ENCODE measurements around the gene PTPRK.

The PTPRK gene

GRCh38 chr6:128188678-128189077, 331.7 kb downstream of the PTPRK start:
- no peaks in the 10 kb centered on the region for H3K4me1 ChIP-seq (ENCODE audit: control insufficient read depth, insufficient read depth, low read length)
- WGBS, 2 experiments = 98 to 100% methylated on average over 2 of the region's 2 CpGs
- H3K4me3 ChIP-seq (ENCODE audit: insufficient read depth, low read depth, low read length) = no peak overlapping the region
- no peak overlapping the region for H3K27ac ChIP-seq (ENCODE audit: insufficient read depth, low read depth, low read length, poor library complexity, severe bottlenecking)
- no peaks in the 10 kb centered on the region for H3K27me3 ChIP-seq (ENCODE audit: control insufficient read depth, insufficient read depth, low read length, poor library complexity, severe bottlenecking)
- no peaks in the 10 kb centered on the region for H3K36me3 ChIP-seq (ENCODE audit: control insufficient read depth, insufficient read depth, low read length)
- H3K9me3 ChIP-seq (ENCODE audit: control insufficient read depth, low read length) = no peaks in the 10 kb centered on the region

- no peaks in the 10 kb centered on the region for H3K4me1 ChIP-seq (ENCODE audit: control insufficient read depth, insufficient read depth, low read length)
- no peak overlapping the region for H3K27ac ChIP-seq (ENCODE audit: insufficient read depth, low read depth, low read length, poor library complexity, severe bottlenecking)
- no peaks in the 10 kb centered on the region for H3K9me3 ChIP-seq (ENCODE audit: control insufficient read depth, low read length)
- H3K36me3 ChIP-seq (ENCODE audit: control insufficient read depth, insufficient read depth, low read length) = no peaks in the 10 kb centered on the region
- WGBS, 2 experiments = 100% methylated on average over 1 to 2 of the region's 3 CpGs
- no peaks in the 10 kb centered on the region for H3K27me3 ChIP-seq (ENCODE audit: control insufficient read depth, insufficient read depth, low read length, poor library complexity, severe bottlenecking)
- no peak overlapping the region for H3K4me3 ChIP-seq (ENCODE audit: insufficient read depth, low read depth, low read length)
Observed at GRCh38 chr6:128186729-128187128, 333.7 kb downstream of the PTPRK start.

DNA sequence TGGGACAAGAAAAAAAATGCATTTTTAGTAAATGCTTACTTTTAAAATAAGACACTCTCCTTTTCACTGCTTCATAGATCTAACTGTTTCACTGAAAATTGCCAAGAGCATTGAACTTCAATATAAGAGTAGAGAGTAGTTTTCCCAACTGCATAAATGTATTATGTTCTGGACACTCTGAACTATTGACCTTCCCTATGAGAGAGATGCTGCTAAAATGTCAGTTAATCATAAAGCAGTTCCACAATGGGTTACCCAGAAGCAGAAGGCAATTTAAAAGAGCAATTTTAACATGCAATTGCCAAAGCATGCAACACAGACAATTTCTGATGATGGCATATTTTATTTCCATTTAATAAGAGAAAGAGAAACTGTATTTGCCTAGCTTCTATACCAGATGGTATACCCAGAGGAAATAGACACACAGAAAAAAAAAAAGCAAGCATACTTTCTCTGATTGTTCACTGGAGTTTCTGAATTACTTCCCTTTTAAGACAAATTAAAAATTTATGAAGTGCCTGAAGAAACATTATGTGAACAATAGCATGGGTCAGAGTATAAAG, 340.4 kb downstream of the PTPRK start:
- no peak overlapping the region for H3K27ac ChIP-seq (ENCODE audit: insufficient read depth, low read depth, low read length, poor library complexity, severe bottlenecking)
- no peak overlapping the region for H3K4me3 ChIP-seq (ENCODE audit: insufficient read depth, low read depth, low read length)
- no peaks in the 10 kb centered on the region for H3K36me3 ChIP-seq (ENCODE audit: control insufficient read depth, insufficient read depth, low read length)
- no peaks in the 10 kb centered on the region for H3K9me3 ChIP-seq (ENCODE audit: control insufficient read depth, low read length)
- H3K27me3 ChIP-seq (ENCODE audit: control insufficient read depth, insufficient read depth, low read length, poor library complexity, severe bottlenecking) = no peaks in the 10 kb centered on the region
- no peaks in the 10 kb centered on the region for H3K4me1 ChIP-seq (ENCODE audit: control insufficient read depth, insufficient read depth, low read length)

DNA sequence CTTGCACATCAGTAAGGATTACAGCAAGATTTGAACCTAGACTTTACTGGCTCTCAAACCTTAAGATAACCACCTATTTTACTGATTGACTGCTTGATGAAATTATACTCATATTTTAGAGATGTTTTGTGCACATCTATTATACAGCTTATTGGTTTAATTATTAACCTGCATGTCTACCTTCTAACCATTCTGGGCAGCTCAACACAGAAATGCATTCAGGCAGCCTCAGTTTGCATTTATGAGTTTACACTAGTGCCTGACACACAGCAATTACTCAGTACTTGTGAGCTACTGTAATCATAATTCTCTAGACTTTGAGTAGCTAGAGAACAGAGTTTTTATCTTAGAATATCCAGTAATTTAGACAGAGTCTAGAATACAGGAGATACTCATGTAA, 345.7 kb downstream of the PTPRK start:
- Histone ChIP-seq H3K4me3 (ENCODE audit: insufficient read depth, low read depth, low read length) (no peak overlapping the region), H3K9me3 (ENCODE audit: control insufficient read depth, low read length) (no peaks in the 10 kb centered on the region), H3K27ac (ENCODE audit: insufficient read depth, low read depth, low read length, poor library complexity, severe bottlenecking) (no peak overlapping the region), H3K36me3 (ENCODE audit: control insufficient read depth, insufficient read depth, low read length) (no peaks in the 10 kb centered on the region), H3K4me1 (ENCODE audit: control insufficient read depth, insufficient read depth, low read length) (no peaks in the 10 kb centered on the region), H3K27me3 (ENCODE audit: control insufficient read depth, insufficient read depth, low read length, poor library complexity, severe bottlenecking) (no peaks in the 10 kb centered on the region)

DNA sequence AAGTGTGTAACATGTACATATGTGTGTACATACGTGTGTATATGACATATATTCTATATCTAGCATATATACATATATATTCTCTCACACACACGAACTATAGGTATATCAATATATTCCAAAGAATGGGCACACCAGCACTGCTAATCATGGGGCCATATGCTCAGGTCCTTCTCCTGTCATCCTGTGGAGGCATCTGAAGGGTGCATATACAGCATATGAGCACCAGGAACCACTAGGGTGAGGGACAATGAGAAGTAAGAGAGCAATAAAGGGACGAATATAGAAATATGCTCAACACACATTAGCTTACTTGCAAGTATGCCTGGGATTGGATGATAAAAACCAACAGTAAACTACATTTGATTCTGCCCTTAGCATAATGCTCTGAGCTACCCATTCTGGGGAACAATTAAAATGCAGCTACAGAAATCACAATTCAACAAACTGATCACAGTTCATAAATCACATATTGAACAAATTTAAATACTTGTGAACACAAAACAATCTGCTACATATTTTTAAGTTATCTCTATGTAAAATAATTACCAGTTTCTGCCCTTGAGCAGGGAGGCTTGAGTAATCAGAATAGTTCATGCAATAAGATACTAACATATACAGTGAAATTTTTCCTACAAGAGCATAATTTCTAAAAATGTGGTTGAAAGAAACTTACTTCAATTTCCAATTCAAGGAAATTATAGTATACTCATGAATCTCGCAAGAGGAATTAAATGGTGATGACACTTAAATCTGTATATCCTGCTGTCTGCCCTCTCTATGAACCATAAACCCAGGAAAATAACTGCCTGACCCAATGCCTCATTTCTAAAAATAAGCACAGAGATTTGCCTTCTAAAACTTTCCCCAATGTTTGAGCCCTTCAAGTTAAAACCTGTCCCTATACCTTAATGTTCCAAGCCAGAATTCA, 347.4 kb downstream of the PTPRK start:
- Histone ChIP-seq H3K36me3 (ENCODE audit: control insufficient read depth, insufficient read depth, low read length) (no peaks in the 10 kb centered on the region), H3K9me3 (ENCODE audit: control insufficient read depth, low read length) (no peaks in the 10 kb centered on the region), H3K27ac (ENCODE audit: insufficient read depth, low read depth, low read length, poor library complexity, severe bottlenecking) (no peak overlapping the region), H3K4me3 (ENCODE audit: insufficient read depth, low read depth, low read length) (no peak overlapping the region), H3K4me1 (ENCODE audit: control insufficient read depth, insufficient read depth, low read length) (no peaks in the 10 kb centered on the region), H3K27me3 (ENCODE audit: control insufficient read depth, insufficient read depth, low read length, poor library complexity, severe bottlenecking) (no peaks in the 10 kb centered on the region)
- WGBS, 2 experiments = 79 to 95% methylated on average over 2 to 3 of the region's 4 CpGs

- no peaks in the 10 kb centered on the region for H3K27me3 ChIP-seq (ENCODE audit: control insufficient read depth, insufficient read depth, low read length, poor library complexity, severe bottlenecking)
- no peak overlapping the region for H3K4me3 ChIP-seq (ENCODE audit: insufficient read depth, low read depth, low read length)
- H3K4me1 ChIP-seq (ENCODE audit: control insufficient read depth, insufficient read depth, low read length) = no peaks in the 10 kb centered on the region
- no peak overlapping the region for H3K27ac ChIP-seq (ENCODE audit: insufficient read depth, low read depth, low read length, poor library complexity, severe bottlenecking)
- no peaks in the 10 kb centered on the region for H3K36me3 ChIP-seq (ENCODE audit: control insufficient read depth, insufficient read depth, low read length)
- H3K9me3 ChIP-seq (ENCODE audit: control insufficient read depth, low read length) = no peaks in the 10 kb centered on the region
Observed at GRCh38 chr6:128172081-128172480, 348.3 kb downstream of the PTPRK start.

DNA sequence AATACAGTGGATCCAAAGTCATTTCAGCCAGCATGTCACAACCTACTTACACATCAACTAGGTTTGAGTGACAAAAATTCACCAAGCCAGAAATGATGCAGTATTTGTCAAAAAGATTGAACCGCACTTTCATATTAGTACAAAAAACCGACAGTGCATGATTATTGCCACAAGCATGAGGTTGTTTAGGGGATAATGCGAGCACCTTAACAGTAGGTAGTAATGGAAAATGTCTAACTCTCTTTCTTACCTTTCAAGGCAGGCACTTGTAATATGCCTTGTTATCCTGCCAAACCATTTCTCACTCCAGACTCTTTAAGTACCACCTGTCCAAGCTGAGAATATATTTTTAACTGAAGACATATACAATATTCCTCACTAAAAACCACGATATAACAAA, 349.2 kb downstream of the PTPRK start:
- Histone ChIP-seq H3K9me3 (ENCODE audit: control insufficient read depth, low read length) (no peaks in the 10 kb centered on the region), H3K4me3 (ENCODE audit: insufficient read depth, low read depth, low read length) (no peak overlapping the region), H3K36me3 (ENCODE audit: control insufficient read depth, insufficient read depth, low read length) (no peaks in the 10 kb centered on the region), H3K27me3 (ENCODE audit: control insufficient read depth, insufficient read depth, low read length, poor library complexity, severe bottlenecking) (no peaks in the 10 kb centered on the region), H3K4me1 (ENCODE audit: control insufficient read depth, insufficient read depth, low read length) (no peaks in the 10 kb centered on the region), H3K27ac (ENCODE audit: insufficient read depth, low read depth, low read length, poor library complexity, severe bottlenecking) (no peak overlapping the region)
- WGBS, 2 experiments = 98 to 100% methylated on average over 3 to 4 of the region's 4 CpGs

GRCh38 chr6:128168244-128168643, 352.2 kb downstream of the PTPRK start:
- Histone ChIP-seq H3K27me3 (ENCODE audit: control insufficient read depth, insufficient read depth, low read length, poor library complexity, severe bottlenecking) (no peaks in the 10 kb centered on the region), H3K36me3 (ENCODE audit: control insufficient read depth, insufficient read depth, low read length) (no peaks in the 10 kb centered on the region), H3K27ac (ENCODE audit: insufficient read depth, low read depth, low read length, poor library complexity, severe bottlenecking) (no peak overlapping the region), H3K4me1 (ENCODE audit: control insufficient read depth, insufficient read depth, low read length) (no peaks in the 10 kb centered on the region), H3K9me3 (ENCODE audit: control insufficient read depth, low read length) (no peaks in the 10 kb centered on the region), H3K4me3 (ENCODE audit: insufficient read depth, low read depth, low read length) (no peak overlapping the region)
- WGBS, 2 experiments = 95 to 96% methylated on average over 4 of the region's 4 CpGs

- Histone ChIP-seq H3K4me3 (ENCODE audit: insufficient read depth, low read depth, low read length) (no peak overlapping the region), H3K9me3 (ENCODE audit: control insufficient read depth, low read length) (no peaks in the 10 kb centered on the region), H3K4me1 (ENCODE audit: control insufficient read depth, insufficient read depth, low read length) (no peaks in the 10 kb centered on the region), H3K36me3 (ENCODE audit: control insufficient read depth, insufficient read depth, low read length) (no peaks in the 10 kb centered on the region), H3K27ac (ENCODE audit: insufficient read depth, low read depth, low read length, poor library complexity, severe bottlenecking) (no peak overlapping the region), H3K27me3 (ENCODE audit: control insufficient read depth, insufficient read depth, low read length, poor library complexity, severe bottlenecking) (no peaks in the 10 kb centered on the region)
Observed at GRCh38 chr6:128167552-128167951, 352.8 kb downstream of the PTPRK start.

- H3K4me3 ChIP-seq (ENCODE audit: insufficient read depth, low read depth, low read length) = no peak overlapping the region
- H3K27ac ChIP-seq (ENCODE audit: insufficient read depth, low read depth, low read length, poor library complexity, severe bottlenecking) = no peak overlapping the region
- H3K4me1 ChIP-seq (ENCODE audit: control insufficient read depth, insufficient read depth, low read length) = no peaks in the 10 kb centered on the region
- H3K27me3 ChIP-seq (ENCODE audit: control insufficient read depth, insufficient read depth, low read length, poor library complexity, severe bottlenecking) = no peaks in the 10 kb centered on the region
- no peaks in the 10 kb centered on the region for H3K9me3 ChIP-seq (ENCODE audit: control insufficient read depth, low read length)
- WGBS, 2 experiments = no CpG with 5 or more reads among the region's 1 CpG
- no peaks in the 10 kb centered on the region for H3K36me3 ChIP-seq (ENCODE audit: control insufficient read depth, insufficient read depth, low read length)
Observed at GRCh38 chr6:128164254-128164653, 356.1 kb downstream of the PTPRK start.
